HEK293 (cell line): ENCODE measurements around the gene AKR1C8.

Experiments
- CTCF ChIA-PET: fragments of 350-600 bp; formaldehyde crosslinking; extraction: SDS; loops from one replicate; lab custom pipeline; 2021; ENCODE audit warnings: antibody characterized with exemption; lab: Yijun Ruan, JAX
- POLR2A ChIA-PET: fragments of 300-600 bp; formaldehyde crosslinking; extraction: SDS; loops from one replicate; lab custom pipeline; 2020; ENCODE audit warnings: antibody characterized with exemption, inconsistent platforms; lab: Yijun Ruan, JAX
- H3K27ac ChIP-seq: fragments of 200-500 bp; sonication (Bioruptor generic); 2 replicates; pipeline ENCODE4 v1.5.1; 2014; ENCODE audit warnings: low read depth, low read length, control low read depth, inconsistent platforms; ENCODE audit errors: extremely low read depth
- H3K36me3 ChIP-seq, 2 experiments: fragments of 200-500 bp in 1 of 2; sonication (Bioruptor generic) in 1 of 2; 1 replicate in 1 of 2; 2 replicates in 1 of 2; pipeline ENCODE4 v1.5.1; 2014 to 2017; ENCODE audit warnings: inconsistent platforms in 2 of 2, low read length in 2 of 2; ENCODE audit not compliant: control insufficient read depth in 2 of 2, insufficient read depth in 1 of 2
- H3K4me1 ChIP-seq: fragments of 200-500 bp; sonication (Bioruptor generic); 2 replicates; pipeline ENCODE4 v1.5.1; 2014; ENCODE audit warnings: mild to moderate bottlenecking, low read length, inconsistent platforms; ENCODE audit not compliant: control insufficient read depth, insufficient read depth
- H3K4me3 ChIP-seq: 2 replicates; pipeline ENCODE4 v1.5.1; 2011; ENCODE audit warnings: low read depth, mild to moderate bottlenecking, control low read depth, low read length, moderate library complexity
- H3K9me3 ChIP-seq: fragments of 200-500 bp; sonication (Bioruptor generic); 2 replicates; pipeline ENCODE4 v1.5.1; 2014; ENCODE audit warnings: low read depth, low read length, inconsistent platforms; ENCODE audit not compliant: control insufficient read depth, insufficient read depth
- ATF2 ChIP-seq: fragments of 450-650 bp; formaldehyde crosslinking; IDR thresholded peaks from 2 replicates; pipeline ENCODE4 v1.5.1; 2016; ENCODE audit warnings: missing biosample characterization, missing genetic modification characterization, low read depth
- FEZF1 ChIP-seq: fragments of 450-650 bp; formaldehyde crosslinking; IDR thresholded peaks from 2 replicates; pipeline ENCODE4 v1.5.1; 2016; ENCODE audit warnings: missing biosample characterization, missing genetic modification characterization
- GFI1B ChIP-seq: fragments of 450-650 bp; formaldehyde crosslinking; IDR thresholded peaks from 2 replicates; pipeline ENCODE4 v1.5.1; 2016; ENCODE audit warnings: missing biosample characterization, missing genetic modification characterization
- GLIS2 ChIP-seq: fragments of 450-650 bp; formaldehyde crosslinking; IDR thresholded peaks from 2 replicates; pipeline ENCODE4 v1.5.1; 2016; ENCODE audit warnings: missing biosample characterization, missing genetic modification characterization
- KLF1 ChIP-seq: fragments of 450-650 bp; formaldehyde crosslinking; IDR thresholded peaks from 2 replicates; pipeline ENCODE4 v1.5.1; 2016; ENCODE audit warnings: missing biosample characterization, missing genetic modification characterization
- REPIN1 ChIP-seq: fragments of 450-650 bp; formaldehyde crosslinking; IDR thresholded peaks from 2 replicates; pipeline ENCODE4 v1.5.1; 2017; ENCODE audit warnings: missing biosample characterization, missing genetic modification characterization, low read depth
- ZBTB1 ChIP-seq: fragments of 450-650 bp; formaldehyde crosslinking; IDR thresholded peaks from 2 replicates; pipeline ENCODE4 v1.5.1; 2016; ENCODE audit warnings: missing biosample characterization, missing genetic modification characterization
- ZNF169 ChIP-seq: fragments of 450-650 bp; formaldehyde crosslinking; IDR thresholded peaks from 2 replicates; pipeline ENCODE4 v1.5.1; 2016; ENCODE audit warnings: missing biosample characterization, missing genetic modification characterization
- ZNF518A ChIP-seq: fragments of 450-650 bp; formaldehyde crosslinking; conservative IDR thresholded peaks from 2 replicates; pipeline ENCODE4 v1.5.1; 2016; ENCODE audit warnings: low read depth, missing biosample characterization, missing genetic modification characterization
- ZNF549 ChIP-seq: fragments of 450-650 bp; IDR thresholded peaks from 2 replicates; pipeline ENCODE4 v1.5.1; 2018; ENCODE audit warnings: missing biosample characterization, missing genetic modification characterization, mild to moderate bottlenecking, inconsistent platforms, moderate library complexity
- ZNF558 ChIP-seq: fragments of 450-650 bp; formaldehyde crosslinking; IDR thresholded peaks from 2 replicates; pipeline ENCODE4 v1.5.1; 2016; ENCODE audit warnings: missing biosample characterization, missing genetic modification characterization
- ZNF585B ChIP-seq: fragments of 450-650 bp; formaldehyde crosslinking; IDR thresholded peaks from 2 replicates; pipeline ENCODE4 v1.5.1; 2016; ENCODE audit warnings: missing biosample characterization, missing genetic modification characterization
- ZNF610 ChIP-seq: fragments of 450-650 bp; formaldehyde crosslinking; IDR thresholded peaks from 2 replicates; pipeline ENCODE4 v1.5.1; 2016; ENCODE audit warnings: missing biosample characterization, missing genetic modification characterization, borderline replicate concordance
- ZNF621 ChIP-seq: fragments of 450-650 bp; formaldehyde crosslinking; IDR thresholded peaks from 2 replicates; pipeline ENCODE4 v1.5.1; 2017; ENCODE audit warnings: missing biosample characterization, missing genetic modification characterization
- ZNF660 ChIP-seq: fragments of 450-650 bp; IDR thresholded peaks from 2 replicates; pipeline ENCODE4 v1.5.1; 2018; ENCODE audit warnings: missing biosample characterization, mild to moderate bottlenecking, missing genetic modification characterization
- ZNF701 ChIP-seq: fragments of 450-650 bp; formaldehyde crosslinking; IDR thresholded peaks from 2 replicates; pipeline ENCODE4 v1.5.1; 2016; ENCODE audit warnings: missing biosample characterization, missing genetic modification characterization
- ZNF747 ChIP-seq: fragments of 450-650 bp; formaldehyde crosslinking; IDR thresholded peaks from 2 replicates; pipeline ENCODE4 v1.5.1; 2016; ENCODE audit warnings: missing biosample characterization, missing genetic modification characterization
- ZNF776 ChIP-seq: fragments of 450-650 bp; formaldehyde crosslinking; IDR thresholded peaks from 2 replicates; pipeline ENCODE4 v1.5.0; 2017; ENCODE audit warnings: missing biosample characterization, missing genetic modification characterization, borderline replicate concordance
- ZSCAN4 ChIP-seq: fragments of 450-650 bp; formaldehyde crosslinking; IDR thresholded peaks from 2 replicates; pipeline ENCODE4 v1.5.1; 2017; ENCODE audit warnings: missing biosample characterization, missing genetic modification characterization
- ZSCAN5A ChIP-seq: fragments of 450-650 bp; formaldehyde crosslinking; IDR thresholded peaks from 2 replicates; pipeline ENCODE4 v1.5.1; 2016; ENCODE audit warnings: missing biosample characterization, missing genetic modification characterization
- TF ChIP-seq, protein P1 (sequence below): fragments of 450-650 bp; formaldehyde crosslinking; IDR thresholded peaks from 2 replicates; pipeline ENCODE4 v1.5.1; 2016; ENCODE audit warnings: missing biosample characterization, missing genetic modification characterization
- TF ChIP-seq, protein P2 (sequence below): fragments of 450-650 bp; formaldehyde crosslinking; IDR thresholded peaks from 2 replicates; pipeline ENCODE4 v1.5.1; 2017; ENCODE audit warnings: missing biosample characterization, missing genetic modification characterization
- TF ChIP-seq, protein P3 (sequence below): fragments of 450-650 bp; formaldehyde crosslinking; IDR thresholded peaks from 2 replicates; pipeline ENCODE4 v1.5.1; 2016; ENCODE audit warnings: missing biosample characterization, missing genetic modification characterization

The AKR1C8 gene

DNA sequence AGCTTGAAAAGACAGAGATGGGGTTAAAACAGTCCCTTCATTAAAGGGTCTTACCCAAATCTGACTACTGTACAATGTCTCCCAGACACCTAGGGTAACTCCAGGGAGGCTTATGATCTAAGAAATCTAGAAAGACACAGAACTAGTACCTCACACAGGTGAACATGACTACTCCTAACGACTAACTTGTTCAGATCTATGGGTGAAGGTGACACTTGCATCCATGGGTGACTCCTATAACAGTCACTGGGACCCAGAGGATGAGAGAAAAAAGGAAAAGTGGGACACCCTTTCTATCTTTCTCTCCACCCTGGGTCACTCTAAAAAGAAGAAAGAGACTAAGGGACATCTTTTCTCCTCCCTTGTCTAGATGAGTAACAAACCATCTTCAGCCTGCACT is 19.2 kb downstream of the AKR1C8 start (continued):
- TF ChIP-seq ZNF518A (tag by site-specific recombination) (0 out of 2 replicates have a peak, but pooled peaks have one; percentile 18), ZSCAN5A (tag by site-specific recombination) (no peak), ZNF621 (tag by site-specific recombination) (no peak), ZNF549 (tag by site-specific recombination) (0 out of 2 replicates have a peak, but pooled peaks have one; percentile 7), ZNF701 (tag by site-specific recombination) (no peak)
- TF ChIP-seq, protein P1, sequence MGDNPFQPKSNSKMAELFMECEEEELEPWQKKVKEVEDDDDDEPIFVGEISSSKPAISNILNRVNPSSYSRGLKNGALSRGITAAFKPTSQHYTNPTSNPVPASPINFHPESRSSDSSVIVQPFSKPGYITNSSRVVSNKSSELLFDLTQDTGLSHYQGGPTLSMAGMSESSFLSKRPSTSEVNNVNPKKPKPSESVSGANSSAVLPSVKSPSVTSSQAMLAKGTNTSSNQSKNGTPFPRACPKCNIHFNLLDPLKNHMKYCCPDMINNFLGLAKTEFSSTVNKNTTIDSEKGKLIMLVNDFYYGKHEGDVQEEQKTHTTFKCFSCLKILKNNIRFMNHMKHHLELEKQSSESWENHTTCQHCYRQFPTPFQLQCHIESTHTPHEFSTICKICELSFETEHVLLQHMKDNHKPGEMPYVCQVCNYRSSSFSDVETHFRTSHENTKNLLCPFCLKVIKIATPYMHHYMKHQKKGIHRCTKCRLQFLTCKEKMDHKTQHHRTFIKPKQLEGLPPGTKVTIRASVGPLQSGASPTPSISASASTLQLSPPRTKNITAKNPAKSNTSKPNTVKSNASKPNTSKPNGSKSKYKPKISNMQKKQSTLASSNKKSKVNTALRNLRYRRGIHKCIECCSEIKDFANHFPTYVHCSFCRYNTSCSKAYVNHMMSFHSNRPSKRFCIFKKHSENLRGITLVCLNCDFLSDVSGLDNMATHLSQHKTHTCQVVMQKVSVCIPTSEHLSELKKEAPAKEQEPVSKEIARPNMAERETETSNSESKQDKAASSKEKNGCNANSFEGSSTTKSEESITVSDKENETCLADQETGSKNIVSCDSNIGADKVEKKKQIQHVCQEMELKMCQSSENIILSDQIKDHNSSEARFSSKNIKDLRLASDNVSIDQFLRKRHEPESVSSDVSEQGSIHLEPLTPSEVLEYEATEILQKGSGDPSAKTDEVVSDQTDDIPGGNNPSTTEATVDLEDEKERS, result 0 out of 2 replicates have a peak, but pooled peaks have one; percentile 37

DNA sequence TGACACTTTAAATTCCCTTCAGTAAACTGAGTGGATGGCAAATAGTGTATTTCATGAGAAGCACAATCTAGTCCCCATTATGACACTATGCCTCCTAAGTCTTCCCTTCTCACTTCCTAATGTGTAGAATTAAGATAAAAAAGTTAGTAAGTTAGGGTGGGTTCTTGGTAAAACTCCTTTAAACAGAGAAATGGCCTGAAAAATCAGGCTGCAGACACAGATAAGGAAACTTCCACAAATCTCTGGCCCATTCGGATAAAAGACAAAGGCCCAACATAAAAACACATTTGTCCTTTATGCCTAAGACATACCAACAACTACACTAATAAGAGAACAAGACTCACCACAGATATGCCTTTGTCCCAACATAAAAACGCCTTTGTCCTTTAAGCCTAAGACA is 21.5 kb downstream of the AKR1C8 start:
- POLR2A ChIA-PET, result no interaction called here

GRCh38 chr10:5159126-5159525 is 25.8 kb downstream of the AKR1C8 start:
- CTCF ChIA-PET, result interaction anchor here (0.6 to 0.7 kb wide), 2 partner anchors 253 to 621 kb away, joined by 3 to 4 read pairs; no protein-coding TSS in a partner anchor
- TF ChIP-seq ZBTB1 (tag by site-specific recombination), result no peak
- TF ChIP-seq ZNF660 (tag by site-specific recombination), result no peak
- TF ChIP-seq ZNF585B (tag by site-specific recombination), result no peak
- TF ChIP-seq KLF1 (tag by site-specific recombination), result no peak
- no peak for TF ChIP-seq GFI1B (tag by site-specific recombination)
- no peak for TF ChIP-seq FEZF1 (tag by site-specific recombination)
- TF ChIP-seq ATF2 (tag by site-specific recombination), result no peak
- TF ChIP-seq REPIN1 (tag by site-specific recombination), result no peak
- TF ChIP-seq ZSCAN4, result no peak
- TF ChIP-seq, protein P2, sequence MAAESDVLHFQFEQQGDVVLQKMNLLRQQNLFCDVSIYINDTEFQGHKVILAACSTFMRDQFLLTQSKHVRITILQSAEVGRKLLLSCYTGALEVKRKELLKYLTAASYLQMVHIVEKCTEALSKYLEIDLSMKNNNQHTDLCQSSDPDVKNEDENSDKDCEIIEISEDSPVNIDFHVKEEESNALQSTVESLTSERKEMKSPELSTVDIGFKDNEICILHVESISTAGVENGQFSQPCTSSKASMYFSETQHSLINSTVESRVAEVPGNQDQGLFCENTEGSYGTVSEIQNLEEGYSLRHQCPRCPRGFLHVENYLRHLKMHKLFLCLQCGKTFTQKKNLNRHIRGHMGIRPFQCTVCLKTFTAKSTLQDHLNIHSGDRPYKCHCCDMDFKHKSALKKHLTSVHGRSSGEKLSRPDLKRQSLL (tag by site-specific recombination), result no peak
- TF ChIP-seq, protein P3, sequence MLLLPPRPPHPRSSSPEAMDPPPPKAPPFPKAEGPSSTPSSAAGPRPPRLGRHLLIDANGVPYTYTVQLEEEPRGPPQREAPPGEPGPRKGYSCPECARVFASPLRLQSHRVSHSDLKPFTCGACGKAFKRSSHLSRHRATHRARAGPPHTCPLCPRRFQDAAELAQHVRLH (tag by site-specific recombination), result no peak
- TF ChIP-seq GLIS2 (tag by site-specific recombination), result no peak

More for the DNA sequence above, 21.5 kb downstream of the AKR1C8 start:
- H3K27ac ChIP-seq, result no peak overlapping the region
- TF ChIP-seq ZNF558 (tag by site-specific recombination), result no peak
- TF ChIP-seq ZNF610 (tag by site-specific recombination), result no peak
- TF ChIP-seq ZNF776 (tag by site-specific recombination), result no peak
- TF ChIP-seq ZNF747, result no peak
- no peak for TF ChIP-seq ZNF169
- no peaks in the 10 kb centered on the region for H3K4me1 ChIP-seq
- no peak overlapping the region for H3K4me3 ChIP-seq
- CTCF ChIA-PET, result no interaction called here
- H3K36me3 ChIP-seq, result no peaks in the 10 kb centered on the region
- no peaks in the 10 kb centered on the region for H3K9me3 ChIP-seq

More at GRCh38 chr10:5159126-5159525, 25.8 kb downstream of the AKR1C8 start:
- H3K4me3 ChIP-seq, result no peak overlapping the region
- H3K4me1 ChIP-seq, result no peaks in the 10 kb centered on the region
- no peak overlapping the region for H3K27ac ChIP-seq
- H3K9me3 ChIP-seq, result no peaks in the 10 kb centered on the region
- POLR2A ChIA-PET, result no interaction called here
- no peaks in the 10 kb centered on the region for H3K36me3 ChIP-seq
